GM21447 (cell line): Measurements from ENCODE around the gene PRDX1.

Experiments
- ATAC-seq: cut with Tn5 transposase; IDR thresholded peaks from one replicate; pipeline ENCODE4 v1.9.1; 2021; ENCODE audit not compliant: unreplicated experiment

The PRDX1 gene

GRCh38 chr1:45470306-45470798, 51.3 kb downstream of the PRDX1 start:
- no peak for ATAC-seq

GRCh38 chr1:45467353-45467752, 54.3 kb downstream of the PRDX1 start:
- peak; percentile 65 for ATAC-seq

GRCh38 chr1:45465277-45465676, 56.4 kb downstream of the PRDX1 start:
- ATAC-seq = no peak
